T-helper 2 cell treated with Interferon-gamma antibody and Interleukin-4, amounts not matched to agents 5 μg/mL and 100 μg/mL, for 36 hours (primary cell): Measurements from ENCODE around the gene RAB28.

Experiments used
- DNase-seq: peaks from one replicate; pipeline ENCODE4 v3.0.0; 2021; ENCODE audit warnings: low spot score
- H3K27ac Mint-ChIP-seq: one replicate; pipeline ENCODE4 v1.8.0; 2021; ENCODE audit warnings: mild to moderate bottlenecking, mixed read lengths
- H3K27me3 Mint-ChIP-seq: one replicate; pipeline ENCODE4 v1.8.0; 2021; ENCODE audit warnings: low read depth, mixed read lengths
- H3K36me3 Mint-ChIP-seq: one replicate; pipeline ENCODE4 v1.8.0; 2021; ENCODE audit warnings: low read depth, mixed read lengths
- H3K4me1 Mint-ChIP-seq: one replicate; pipeline ENCODE4 v1.8.0; 2021; ENCODE audit warnings: low read depth, mixed read lengths
- H3K4me3 Mint-ChIP-seq: one replicate; pipeline ENCODE4 v1.8.0; 2022; ENCODE audit warnings: mild to moderate bottlenecking, moderate library complexity, mixed read lengths
- H3K9me3 Mint-ChIP-seq: one replicate; pipeline ENCODE4 v1.8.0; 2021; ENCODE audit warnings: mixed read lengths

The RAB28 gene

DNA sequence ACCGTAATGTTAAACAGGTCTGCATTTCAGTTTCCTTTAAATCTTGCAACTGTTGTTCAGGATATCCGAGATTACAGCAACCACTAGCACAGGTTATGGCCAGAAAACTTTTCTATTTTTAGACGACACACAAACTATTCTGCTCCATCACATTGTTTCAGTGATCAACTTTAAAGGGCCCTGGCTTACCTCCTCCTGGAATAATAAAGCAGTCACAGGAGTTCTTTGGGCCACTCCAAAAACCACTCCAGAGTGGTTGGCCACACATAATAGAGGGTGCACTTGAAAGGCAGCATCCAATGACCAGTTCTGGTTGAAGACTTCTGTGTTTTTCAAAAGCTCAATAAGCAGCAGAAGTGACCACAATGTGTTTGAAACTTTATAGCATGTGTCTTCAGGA lies 118.9 kb downstream of the RAB28 start:
- H3K27ac Mint-ChIP-seq: no peak overlapping the region
- no peaks in the 10 kb centered on the region for H3K27me3 Mint-ChIP-seq
- H3K9me3 Mint-ChIP-seq: no peaks in the 10 kb centered on the region
- no peaks in the 10 kb centered on the region for H3K36me3 Mint-ChIP-seq
- no peaks in the 10 kb centered on the region for H3K4me1 Mint-ChIP-seq
- no peak for DNase-seq
- H3K4me3 Mint-ChIP-seq: no peak overlapping the region

DNA sequence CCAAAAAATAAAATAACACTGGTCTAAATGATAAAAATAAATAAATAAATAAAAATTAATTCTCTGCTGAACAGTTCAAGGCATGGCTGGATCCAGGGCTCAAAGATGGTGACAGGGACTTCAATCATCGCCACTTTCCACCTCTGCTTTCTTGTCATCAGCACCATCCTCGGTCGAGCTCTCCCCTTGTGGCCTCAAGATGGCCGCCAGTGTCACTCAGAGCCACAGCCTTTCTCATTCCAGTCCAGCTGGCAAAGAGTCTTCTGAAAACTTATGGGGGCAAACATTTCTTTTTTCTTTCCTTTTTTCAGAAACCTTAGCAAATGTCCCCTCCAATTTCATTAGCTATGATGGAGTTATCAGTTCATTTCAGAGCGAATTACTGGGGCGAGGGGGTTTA lies 119.5 kb downstream of the RAB28 start:
- H3K4me1 Mint-ChIP-seq: no peaks in the 10 kb centered on the region
- DNase-seq: no peak
- H3K9me3 Mint-ChIP-seq: no peaks in the 10 kb centered on the region
- H3K4me3 Mint-ChIP-seq: no peak overlapping the region
- H3K36me3 Mint-ChIP-seq: no peaks in the 10 kb centered on the region
- H3K27me3 Mint-ChIP-seq: no peaks in the 10 kb centered on the region
- no peak overlapping the region for H3K27ac Mint-ChIP-seq

DNA sequence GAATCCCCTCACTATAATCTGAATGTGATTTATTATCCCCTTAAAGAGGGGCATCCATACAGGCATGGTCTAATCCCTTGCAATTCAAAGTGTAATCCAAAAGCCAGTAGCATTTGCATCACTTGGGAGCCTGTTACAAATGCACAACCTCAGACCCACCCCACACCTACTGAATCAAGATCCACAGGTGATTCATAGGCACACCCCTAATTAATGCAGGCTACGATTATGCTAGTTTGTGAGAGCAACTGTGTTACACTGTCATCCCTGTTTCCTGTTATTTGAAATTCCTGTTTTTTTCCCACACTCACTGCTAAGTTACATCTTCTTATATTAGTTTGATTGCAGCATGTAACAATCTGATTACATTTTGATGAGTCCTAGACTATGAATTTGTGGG lies 120.0 kb downstream of the RAB28 start:
- no peaks in the 10 kb centered on the region for H3K4me1 Mint-ChIP-seq
- no peak overlapping the region for H3K27ac Mint-ChIP-seq
- H3K4me3 Mint-ChIP-seq: no peak overlapping the region
- peaks cover under 1% of the 10 kb centered on the region for H3K9me3 Mint-ChIP-seq
- H3K36me3 Mint-ChIP-seq: no peaks in the 10 kb centered on the region
- DNase-seq: no peak
- no peaks in the 10 kb centered on the region for H3K27me3 Mint-ChIP-seq

DNA sequence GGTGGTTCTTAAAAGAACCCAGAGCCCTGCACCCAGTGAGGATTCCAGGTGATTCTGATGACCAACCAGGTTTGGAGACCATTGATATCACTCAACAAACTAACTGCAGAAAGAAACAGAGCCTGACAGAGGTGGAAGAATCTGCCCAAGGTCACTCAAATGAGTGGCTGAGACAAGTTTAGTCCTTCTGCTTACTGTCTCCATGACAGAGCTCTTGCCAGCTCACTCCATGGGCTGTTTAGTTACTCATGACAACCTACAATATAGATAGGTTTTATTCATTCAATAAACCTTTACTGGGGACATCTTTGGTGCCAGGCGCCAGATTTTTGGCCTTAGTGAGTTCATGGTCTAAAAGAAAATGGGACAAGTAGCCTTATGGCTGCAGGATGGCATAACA lies 124.3 kb downstream of the RAB28 start:
- Mint-ChIP-seq H3K36me3 (peaks cover 1% of the 10 kb centered on the region), H3K9me3 (peaks cover 4% of the 10 kb centered on the region), H3K27me3 (no peaks in the 10 kb centered on the region), H3K4me1 (no peaks in the 10 kb centered on the region), H3K4me3 (no peak overlapping the region), H3K27ac (no peak overlapping the region)
- no peak for DNase-seq

DNA sequence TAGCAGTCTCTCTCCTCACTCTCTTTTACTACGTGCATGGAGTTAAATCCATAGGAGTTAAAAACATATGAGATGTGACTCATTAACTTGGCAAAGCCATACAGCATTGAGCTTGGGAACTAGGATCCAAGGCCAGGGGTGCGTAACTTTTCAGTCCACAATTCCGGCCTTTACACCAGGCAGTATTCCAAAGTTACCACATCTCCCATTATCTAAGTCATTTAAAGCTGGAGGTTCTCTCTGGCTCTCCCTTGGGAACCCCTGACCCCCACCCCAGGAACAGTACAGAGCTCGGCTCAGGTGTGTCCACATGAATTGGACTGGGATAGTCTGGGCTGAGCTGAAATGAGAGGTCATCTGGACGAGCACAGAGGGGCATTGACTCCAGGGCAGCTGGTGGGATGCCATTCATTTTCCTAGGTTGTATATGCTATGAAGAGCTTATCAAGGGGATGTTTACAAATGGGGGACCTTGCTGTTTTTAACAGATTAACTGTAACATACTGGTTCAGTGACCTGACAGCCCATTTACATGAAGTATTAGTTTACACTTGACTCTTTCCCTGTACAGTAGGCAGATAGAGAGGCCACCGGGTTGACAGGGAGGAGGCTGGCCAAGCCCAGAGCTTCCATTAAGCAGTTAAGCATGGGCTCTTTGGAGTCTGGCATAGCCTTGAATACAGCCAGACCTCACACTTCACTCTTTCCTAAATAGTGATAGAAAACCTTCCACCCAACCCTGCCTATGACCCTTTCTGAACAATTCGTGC lies 128.8 kb downstream of the RAB28 start:
- no peak overlapping the region for H3K4me3 Mint-ChIP-seq
- H3K27me3 Mint-ChIP-seq: no peaks in the 10 kb centered on the region
- no peak for DNase-seq

DNA sequence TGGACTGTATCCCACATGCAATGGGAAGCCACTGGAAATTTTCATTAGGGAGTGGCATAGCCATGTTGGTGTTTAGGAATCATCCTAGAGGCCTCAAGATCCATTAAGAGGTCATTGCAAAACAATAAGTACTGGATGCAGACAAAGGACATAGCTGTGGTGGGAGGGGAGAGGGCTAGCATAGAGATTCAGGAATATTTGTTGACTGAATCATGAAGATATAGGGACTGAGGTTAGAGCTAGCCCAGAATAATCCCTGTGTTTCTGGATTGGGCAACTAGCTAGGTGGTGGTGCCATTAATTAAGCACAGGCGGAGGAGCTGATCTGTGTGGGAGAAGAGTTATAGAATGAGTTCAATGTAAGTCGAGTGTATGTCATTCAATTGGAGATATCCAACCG lies 135.0 kb downstream of the RAB28 start:
- H3K36me3 Mint-ChIP-seq: peaks cover 2% of the 10 kb centered on the region
- H3K27ac Mint-ChIP-seq: no peak overlapping the region
- no peak for DNase-seq
- no peaks in the 10 kb centered on the region for H3K4me1 Mint-ChIP-seq
- no peak overlapping the region for H3K4me3 Mint-ChIP-seq
- no peaks in the 10 kb centered on the region for H3K27me3 Mint-ChIP-seq
- no peaks in the 10 kb centered on the region for H3K9me3 Mint-ChIP-seq

More for the DNA sequence above, 128.8 kb downstream of the RAB28 start:
- Mint-ChIP-seq H3K27ac (no peak overlapping the region), H3K4me1 (no peaks in the 10 kb centered on the region), H3K36me3 (peaks cover 3% of the 10 kb centered on the region), H3K9me3 (peaks cover 4% of the 10 kb centered on the region)

DNA sequence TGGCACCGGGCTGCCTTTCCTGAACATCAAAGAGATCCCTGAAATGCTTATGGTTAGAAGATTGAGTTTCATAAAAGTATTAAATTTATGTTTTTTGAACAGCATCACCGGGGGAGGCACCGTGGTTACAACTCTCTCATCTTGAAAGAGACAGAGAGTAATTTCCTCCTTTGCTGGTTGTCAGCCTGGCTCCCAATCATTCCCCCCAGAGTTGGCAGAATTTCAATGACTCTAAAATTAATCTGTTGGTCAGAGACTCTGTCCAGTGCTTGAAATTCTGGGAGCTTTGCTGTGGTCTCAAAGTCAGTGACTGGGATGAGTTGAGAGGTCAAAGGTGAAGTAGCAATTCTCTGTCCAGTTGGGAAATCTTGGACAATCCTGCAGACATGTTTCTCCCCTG lies 135.9 kb downstream of the RAB28 start:
- Mint-ChIP-seq H3K27ac (no peak overlapping the region), H3K36me3 (peaks cover 2% of the 10 kb centered on the region), H3K4me1 (no peaks in the 10 kb centered on the region), H3K27me3 (no peaks in the 10 kb centered on the region), H3K9me3 (no peaks in the 10 kb centered on the region), H3K4me3 (no peak overlapping the region)
- no peak for DNase-seq

DNA sequence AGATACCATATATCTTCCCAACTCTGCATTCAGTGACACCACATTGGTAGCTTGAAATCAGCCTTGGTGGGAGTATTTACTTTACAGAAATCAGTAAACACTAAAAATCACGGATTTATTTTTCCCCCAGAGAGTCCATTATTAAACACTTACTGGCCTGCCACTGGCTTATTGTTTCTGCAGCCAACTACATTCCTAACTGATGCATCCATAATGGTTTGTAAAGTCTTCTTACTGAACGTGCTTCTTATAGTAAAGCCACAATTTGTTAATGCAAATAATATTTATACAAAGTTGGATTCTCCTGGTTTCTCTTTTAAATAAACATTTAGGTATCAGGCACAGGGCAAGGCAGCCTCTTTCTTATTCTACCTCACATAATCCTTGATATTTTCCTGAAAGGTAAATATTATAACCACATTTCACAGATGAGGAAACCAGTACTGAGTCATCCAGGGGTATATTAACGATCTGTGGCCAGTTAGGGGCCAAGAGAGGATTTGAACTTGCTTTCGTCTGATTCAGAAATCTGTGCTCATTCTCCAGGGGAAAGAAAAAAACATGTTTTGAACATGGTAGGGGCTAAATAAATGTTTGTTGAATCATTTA lies 136.5 kb downstream of the RAB28 start:
- Mint-ChIP-seq H3K4me1 (no peaks in the 10 kb centered on the region), H3K4me3 (no peak overlapping the region), H3K27me3 (no peaks in the 10 kb centered on the region), H3K9me3 (no peaks in the 10 kb centered on the region), H3K27ac (no peak overlapping the region), H3K36me3 (no peaks in the 10 kb centered on the region)
- DNase-seq: no peak

DNA sequence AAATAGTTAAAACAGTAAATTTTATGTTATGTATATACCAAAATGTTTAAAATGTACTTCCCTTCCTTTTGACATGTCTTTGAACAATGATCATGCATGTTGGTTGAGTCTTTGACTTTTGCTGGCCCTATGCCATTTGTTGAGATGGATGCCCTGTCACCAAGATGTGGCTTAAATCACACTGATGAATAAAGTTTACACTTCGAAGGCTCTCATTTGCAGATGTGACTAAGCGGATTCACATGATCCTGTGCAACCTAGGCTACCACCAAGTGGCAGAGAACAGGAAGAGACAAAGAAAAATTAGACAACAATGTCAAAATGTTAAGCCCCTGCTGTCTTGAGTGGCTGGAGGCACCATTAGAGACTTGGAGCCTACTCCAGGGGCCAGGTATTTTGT lies 139.9 kb downstream of the RAB28 start:
- no peaks in the 10 kb centered on the region for H3K36me3 Mint-ChIP-seq
- H3K9me3 Mint-ChIP-seq: no peaks in the 10 kb centered on the region
- no peaks in the 10 kb centered on the region for H3K27me3 Mint-ChIP-seq
- H3K27ac Mint-ChIP-seq: no peak overlapping the region
- H3K4me3 Mint-ChIP-seq: no peak overlapping the region
- no peaks in the 10 kb centered on the region for H3K4me1 Mint-ChIP-seq
- no peak for DNase-seq

DNA sequence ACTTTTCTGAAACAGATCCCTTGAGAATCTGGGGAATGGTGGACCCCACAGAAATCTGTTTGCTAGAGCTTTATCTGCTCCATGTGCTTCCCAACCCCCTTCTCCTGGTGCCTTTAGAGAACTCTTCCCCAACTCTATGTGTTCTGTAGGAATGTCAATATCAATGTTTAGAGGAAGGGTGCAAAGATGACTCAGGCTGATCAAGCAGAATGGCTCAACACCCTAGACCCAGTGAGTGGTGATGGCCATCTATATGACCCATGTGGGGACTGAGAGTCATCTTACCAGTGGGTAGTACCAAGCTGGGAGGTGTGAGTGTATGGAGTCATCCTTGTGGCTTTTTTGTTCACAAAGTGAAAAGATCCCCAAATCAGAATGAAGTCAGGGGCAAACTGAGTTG lies 143.5 kb downstream of the RAB28 start:
- DNase-seq: no peak
- Mint-ChIP-seq H3K27ac (no peak overlapping the region), H3K4me3 (no peak overlapping the region), H3K9me3 (peaks cover 6% of the 10 kb centered on the region), H3K27me3 (no peaks in the 10 kb centered on the region), H3K36me3 (no peaks in the 10 kb centered on the region), H3K4me1 (no peaks in the 10 kb centered on the region)

DNA sequence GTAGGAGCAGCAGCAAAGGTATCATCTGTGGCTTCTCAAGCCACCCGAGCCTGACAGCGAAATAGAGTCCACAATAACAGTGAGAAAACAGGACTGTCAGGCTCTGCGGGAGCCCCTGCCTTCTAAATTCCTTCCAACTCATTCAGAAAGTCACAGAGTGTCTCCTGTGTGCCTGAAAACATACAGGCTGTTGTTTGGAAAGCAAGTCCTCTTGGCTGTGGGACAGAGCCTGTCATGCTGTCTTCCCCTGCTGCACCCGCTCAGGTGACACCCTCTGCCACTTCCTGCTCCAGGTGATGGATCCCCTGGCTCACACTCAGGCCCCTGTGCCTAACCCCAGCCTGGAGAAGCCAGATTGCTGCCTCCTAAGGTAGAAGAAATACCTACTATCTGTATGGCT lies 152.3 kb downstream of the RAB28 start:
- Mint-ChIP-seq H3K27ac (no peak overlapping the region), H3K4me1 (no peaks in the 10 kb centered on the region), H3K36me3 (no peaks in the 10 kb centered on the region), H3K27me3 (no peaks in the 10 kb centered on the region), H3K9me3 (peaks cover 2% of the 10 kb centered on the region), H3K4me3 (no peak overlapping the region)
- DNase-seq: no peak

DNA sequence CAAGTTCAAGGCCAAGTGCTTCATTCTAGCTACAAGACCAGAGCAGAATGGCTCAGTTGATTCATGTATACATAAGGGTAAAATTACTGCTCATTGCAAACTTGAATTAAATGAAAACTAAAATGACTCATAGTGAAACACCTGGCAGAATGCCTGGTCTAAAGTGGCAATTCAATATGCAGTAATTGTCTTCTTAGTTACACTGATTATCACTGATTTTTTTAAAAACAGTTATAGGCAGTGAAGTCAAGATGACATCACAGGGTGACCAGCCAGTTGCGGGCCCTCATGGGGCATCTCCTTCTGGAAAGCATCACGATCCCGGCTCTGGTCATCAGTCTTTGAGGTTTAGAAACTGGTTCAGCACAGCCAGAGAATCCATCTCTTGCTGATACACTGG lies 154.2 kb downstream of the RAB28 start:
- Mint-ChIP-seq H3K4me3 (no peak overlapping the region), H3K27ac (no peak overlapping the region), H3K27me3 (no peaks in the 10 kb centered on the region), H3K36me3 (no peaks in the 10 kb centered on the region), H3K9me3 (no peaks in the 10 kb centered on the region), H3K4me1 (no peaks in the 10 kb centered on the region)
- DNase-seq: no peak

DNA sequence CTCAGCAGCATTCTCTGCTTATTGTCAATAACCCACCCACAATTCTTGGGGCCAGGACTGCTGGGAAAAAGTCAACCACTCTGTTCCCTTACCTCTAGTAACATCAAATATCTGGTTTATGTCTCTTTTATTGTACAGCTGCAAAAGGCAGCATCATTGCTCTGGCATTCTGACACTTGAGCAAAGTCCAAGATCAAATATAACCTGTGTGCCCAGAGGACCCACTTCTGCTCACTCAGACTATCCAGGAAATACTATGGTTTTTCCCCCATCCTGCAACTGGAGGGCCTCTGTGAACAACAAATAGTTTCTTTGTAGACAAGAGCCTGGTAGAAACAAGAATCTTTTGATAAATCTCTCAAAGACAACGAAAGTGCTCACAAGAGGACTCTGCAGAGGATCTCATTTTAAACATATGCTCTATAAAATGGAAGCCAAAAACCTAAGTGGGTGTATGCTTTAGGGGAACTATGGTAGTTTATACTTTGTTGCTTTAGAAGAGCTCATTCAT lies 154.7 kb downstream of the RAB28 start:
- H3K9me3 Mint-ChIP-seq: no peaks in the 10 kb centered on the region
- H3K27me3 Mint-ChIP-seq: no peaks in the 10 kb centered on the region
- H3K4me1 Mint-ChIP-seq: no peaks in the 10 kb centered on the region
- H3K4me3 Mint-ChIP-seq: no peak overlapping the region
- DNase-seq: no peak
- no peaks in the 10 kb centered on the region for H3K36me3 Mint-ChIP-seq
- H3K27ac Mint-ChIP-seq: no peak overlapping the region

DNA sequence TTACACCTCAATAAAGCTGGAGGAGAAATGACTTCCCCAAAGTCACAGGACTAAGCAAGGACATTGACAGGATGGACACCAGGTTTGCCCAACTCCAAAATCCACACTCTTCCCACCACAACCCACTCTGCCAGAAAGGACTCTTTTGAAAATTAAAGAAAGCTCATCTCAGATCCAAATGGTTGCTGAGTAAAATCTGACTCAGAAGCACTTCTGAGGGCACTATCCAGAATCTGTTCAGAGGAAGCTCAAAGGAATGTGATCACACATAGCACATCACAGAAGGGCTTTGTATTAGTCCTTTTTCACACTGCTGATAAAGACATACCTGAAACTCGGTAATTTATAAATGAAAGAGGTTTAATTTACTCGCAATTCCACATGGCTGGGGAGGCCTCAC lies 155.5 kb downstream of the RAB28 start:
- H3K27me3 Mint-ChIP-seq: no peaks in the 10 kb centered on the region
- no peak for DNase-seq
- no peaks in the 10 kb centered on the region for H3K4me1 Mint-ChIP-seq
- no peaks in the 10 kb centered on the region for H3K9me3 Mint-ChIP-seq
- no peaks in the 10 kb centered on the region for H3K36me3 Mint-ChIP-seq
- no peak overlapping the region for H3K4me3 Mint-ChIP-seq
- no peak overlapping the region for H3K27ac Mint-ChIP-seq

DNA sequence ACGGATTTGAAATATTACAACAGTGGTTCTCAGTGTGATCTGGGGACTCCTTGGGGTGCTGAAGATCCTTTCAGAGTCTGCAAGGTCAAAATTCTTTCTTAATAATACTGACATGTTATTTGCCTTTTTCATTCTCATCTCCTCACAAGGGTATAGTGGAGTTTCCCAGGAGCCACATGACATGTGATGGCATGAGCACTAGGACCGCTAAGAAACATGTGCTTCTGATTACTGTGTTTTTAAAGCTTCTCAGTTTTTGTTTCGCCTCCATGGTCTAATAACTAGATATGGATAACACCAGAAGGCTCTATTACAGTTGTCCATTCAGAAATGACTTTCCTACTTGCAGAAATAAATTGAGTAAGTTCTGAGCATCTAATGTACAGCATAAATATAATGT lies 156.1 kb downstream of the RAB28 start:
- no peaks in the 10 kb centered on the region for H3K27me3 Mint-ChIP-seq
- H3K4me1 Mint-ChIP-seq: no peaks in the 10 kb centered on the region
- H3K9me3 Mint-ChIP-seq: no peaks in the 10 kb centered on the region
- no peak overlapping the region for H3K4me3 Mint-ChIP-seq
- H3K27ac Mint-ChIP-seq: no peak overlapping the region
- H3K36me3 Mint-ChIP-seq: no peaks in the 10 kb centered on the region
- no peak for DNase-seq
